Renal pelvis (tissue), 4 donors: Measurements from ENCODE around the gene PSMD2. TPM values are rescaled to one million over a fixed set of nuclear protein-coding genes. Genes with fewer than 3 reads are reported as not detected.

Experiments
- DNase-seq: peaks from one replicate; pipeline ENCODE4 v3.0.0-alpha.2; 2013
- polyA plus RNA-seq, 3 donors: library from polyadenylated mRNA; unstranded; fragments of 120-200 nt; gene quantifications; one replicate each; pipeline ENCODE4 v1.2.1, GENCODE V29; 2013; ENCODE audit not compliant: insufficient read length in 3 of 3

PSMD2 gene
- polyA plus RNA-seq, 3 donors: 214 to 250 (median 245) TPM

- DNase-seq: no peak
These were observed 26.8 kb upstream of the PSMD2 start for GRCh38 chr3:184272269-184272668.

GRCh38 chr3:184275381-184275701 is 23.7 kb upstream of the PSMD2 start:
- no peak for DNase-seq

DNA sequence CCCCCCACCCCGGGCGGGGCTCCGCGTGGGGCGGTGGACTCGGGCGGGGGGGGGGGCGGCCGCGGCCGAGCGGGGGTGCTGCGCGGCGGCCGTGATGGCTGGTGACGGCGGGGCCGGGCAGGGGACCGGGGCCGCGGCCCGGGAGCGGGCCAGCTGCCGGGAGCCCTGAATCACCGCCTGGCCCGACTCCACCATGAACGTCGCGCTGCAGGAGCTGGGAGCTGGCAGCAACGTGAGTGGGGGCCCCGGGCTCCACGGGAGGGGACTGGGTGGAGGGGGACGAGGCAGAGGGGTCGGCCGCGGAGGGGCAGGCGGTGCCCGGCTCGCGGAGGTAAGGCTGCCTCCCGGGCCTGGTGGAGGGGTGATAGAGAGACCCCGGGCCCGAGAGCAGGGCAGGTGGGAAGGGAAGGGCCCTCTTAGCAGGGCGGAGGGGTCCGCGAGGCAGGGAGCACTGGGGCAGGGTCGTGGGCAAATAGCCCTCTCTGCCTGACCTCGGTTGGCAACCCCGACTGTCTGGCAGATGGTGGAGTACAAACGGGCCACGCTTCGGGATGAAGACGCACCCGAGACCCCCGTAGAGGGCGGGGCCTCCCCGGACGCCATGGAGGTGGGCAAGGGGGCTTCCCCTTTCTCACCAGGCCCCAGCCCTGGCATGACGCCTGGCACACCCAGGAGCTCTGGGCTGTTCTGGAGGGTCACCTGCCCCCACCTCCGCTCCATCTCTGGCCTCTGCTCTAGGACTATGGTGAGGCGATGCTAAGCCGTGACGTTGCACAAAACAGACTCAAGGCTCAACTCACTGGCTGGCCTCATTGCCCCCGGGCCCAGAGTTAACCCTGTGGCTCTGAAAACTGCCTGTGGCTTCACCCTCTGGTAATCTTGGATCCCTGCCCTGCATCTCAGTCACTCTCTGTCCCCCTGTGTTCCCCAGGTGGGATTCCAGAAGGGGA is 22.8 kb upstream of the PSMD2 start, which contains the start of gene ECE2:
TSS of gene ECE2 (plus strand) at position 62 of the 950 bp plus-strand sequence. CDS start at position 194, 132 bp downstream.
- DNase-seq: no peak

DNA sequence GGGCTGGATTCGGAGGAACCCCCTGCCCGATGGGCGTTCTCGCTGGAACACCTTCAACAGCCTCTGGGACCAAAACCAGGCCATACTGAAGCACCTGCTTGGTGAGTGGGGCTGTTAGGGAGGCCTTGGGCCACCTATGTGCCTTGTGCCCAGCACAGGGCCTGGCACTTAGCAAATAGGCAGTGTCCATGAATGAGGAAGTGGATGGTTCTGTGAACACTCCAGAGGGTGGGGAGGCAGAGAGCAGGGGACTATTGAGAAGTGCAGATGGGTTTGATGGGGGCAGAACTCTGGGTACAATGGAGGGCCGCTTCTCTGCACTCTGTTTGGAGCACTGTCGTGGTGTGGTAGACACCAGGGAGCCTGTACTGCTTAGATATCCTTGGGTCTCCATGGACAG is 21.7 kb upstream of the PSMD2 start:
- DNase-seq: no peak

GRCh38 chr3:184282941-184283340 is 16.1 kb upstream of the PSMD2 start:
- no peak for DNase-seq

DNA sequence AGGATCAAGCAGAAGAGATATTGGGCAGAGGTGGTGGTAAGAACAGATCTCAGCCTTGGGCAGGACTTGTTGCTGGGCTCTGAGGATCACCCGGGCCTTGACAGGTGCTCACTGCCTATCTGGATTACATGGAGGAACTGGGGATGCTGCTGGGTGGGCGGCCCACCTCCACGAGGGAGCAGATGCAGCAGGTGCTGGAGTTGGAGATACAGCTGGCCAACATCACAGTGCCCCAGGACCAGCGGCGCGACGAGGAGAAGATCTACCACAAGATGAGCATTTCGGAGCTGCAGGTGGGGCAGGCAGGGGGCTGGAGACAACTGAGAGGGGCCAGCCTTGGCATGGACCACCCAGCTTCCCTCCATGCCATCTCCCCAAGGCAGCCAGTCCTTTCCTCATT is 15.4 kb upstream of the PSMD2 start:
- no peak for DNase-seq

GRCh38 chr3:184284696-184285095 is 14.3 kb upstream of the PSMD2 start:
- DNase-seq: peak; percentile 57

GRCh38 chr3:184289426-184289938 is 9.6 kb upstream of the PSMD2 start:
- no peak for DNase-seq

DNA sequence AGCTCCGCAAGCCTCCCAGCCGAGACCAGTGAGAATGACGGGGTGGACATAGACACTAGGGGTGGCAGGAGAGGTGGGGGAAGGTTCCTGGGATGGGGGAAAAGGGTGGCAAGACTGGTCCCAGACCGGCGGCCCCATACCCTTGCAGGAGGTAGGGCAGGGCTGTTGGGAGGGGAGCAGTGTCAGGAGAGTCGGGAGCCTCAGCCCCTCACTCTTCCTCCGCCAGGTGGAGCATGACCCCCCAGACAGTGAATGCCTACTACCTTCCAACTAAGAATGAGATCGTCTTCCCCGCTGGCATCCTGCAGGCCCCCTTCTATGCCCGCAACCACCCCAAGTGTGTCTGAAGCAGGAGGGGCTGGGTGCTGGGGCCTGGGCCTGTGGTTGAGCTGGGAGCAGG is 8.7 kb upstream of the PSMD2 start:
- DNase-seq: no peak

GRCh38 chr3:184291044-184291737 is 7.8 kb upstream of the PSMD2 start:
- no peak for DNase-seq

DNA sequence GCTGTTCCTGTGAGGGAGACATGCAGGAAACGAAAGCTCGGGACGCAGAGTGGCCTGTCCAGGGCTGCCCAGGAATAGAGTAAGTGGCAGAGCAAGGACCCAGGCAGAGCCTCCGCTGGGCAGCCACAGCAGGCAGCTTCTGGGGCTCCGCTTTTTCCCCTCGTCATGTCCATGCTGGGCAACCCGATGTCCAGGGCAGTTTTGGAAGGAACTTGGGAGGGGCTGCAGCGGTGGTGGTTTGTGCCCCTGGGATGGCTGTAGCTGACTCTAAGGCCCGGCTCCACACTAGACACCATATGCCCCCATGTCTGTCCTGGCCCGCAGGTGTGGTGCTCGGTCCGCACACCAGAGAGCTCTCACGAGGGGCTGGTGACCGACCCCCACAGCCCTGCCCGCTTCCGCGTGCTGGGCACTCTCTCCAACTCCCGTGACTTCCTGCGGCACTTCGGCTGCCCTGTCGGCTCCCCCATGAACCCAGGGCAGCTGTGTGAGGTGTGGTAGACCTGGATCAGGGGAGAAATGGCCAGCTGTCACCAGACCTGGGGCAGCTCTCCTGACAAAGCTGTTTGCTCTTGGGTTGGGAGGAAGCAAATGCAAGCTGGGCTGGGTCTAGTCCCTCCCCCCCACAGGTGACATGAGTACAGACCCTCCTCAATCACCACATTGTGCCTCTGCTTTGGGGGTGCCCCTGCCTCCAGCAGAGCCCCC is 7.1 kb upstream of the PSMD2 start:
- no peak for DNase-seq

GRCh38 chr3:184295771-184296170 is 3.3 kb upstream of the PSMD2 start:
- DNase-seq: no peak

- DNase-seq: no peak
These were observed 2.4 kb upstream of the PSMD2 start for GRCh38 chr3:184296616-184297015.

- DNase-seq: no peak
These were observed 692 bp downstream of the PSMD2 start for GRCh38 chr3:184299488-184300377.

DNA sequence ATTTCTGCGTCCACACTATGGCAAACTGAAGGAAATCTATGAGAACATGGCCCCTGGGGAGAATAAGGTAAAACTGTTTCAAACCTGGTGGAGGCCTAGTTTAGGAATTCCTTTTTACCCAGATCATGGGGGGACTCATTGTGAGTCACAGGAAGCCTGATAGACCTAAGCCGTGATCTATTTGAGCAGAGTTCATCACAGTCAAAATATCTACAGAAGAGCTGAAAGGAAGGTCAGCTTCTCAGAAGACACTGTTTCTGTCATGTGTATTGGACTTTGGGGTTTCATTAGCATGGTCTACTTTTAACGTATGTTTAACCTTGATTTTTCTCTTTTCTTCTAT is 1.3 kb downstream of the PSMD2 start:
- DNase-seq: no peak

DNA sequence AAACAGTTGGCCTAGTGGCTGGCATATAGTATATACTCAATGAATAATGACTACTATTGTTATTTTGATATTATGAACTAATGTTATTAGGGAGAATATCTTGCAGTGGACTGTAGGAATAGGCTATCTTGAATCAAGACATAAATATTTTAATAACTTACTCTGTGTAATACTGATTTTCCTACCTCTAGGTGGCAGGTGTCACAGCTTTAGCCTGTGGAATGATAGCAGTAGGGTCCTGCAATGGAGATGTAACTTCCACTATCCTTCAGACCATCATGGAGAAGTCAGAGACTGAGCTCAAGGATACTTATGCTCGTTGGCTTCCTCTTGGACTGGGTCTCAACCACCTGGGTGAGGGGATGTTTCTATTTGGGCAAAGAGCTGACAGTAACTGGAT is 6.5 kb downstream of the PSMD2 start:
- no peak for DNase-seq

GRCh38 chr3:184306341-184306972 is 7.4 kb downstream of the PSMD2 start:
- no peak for DNase-seq

- no peak for DNase-seq
These were observed 8.9 kb downstream of the PSMD2 start for GRCh38 chr3:184307915-184308314.

GRCh38 chr3:184308744-184309143 is 9.7 kb downstream of the PSMD2 start:
- DNase-seq: no peak

GRCh38 chr3:184311633-184312032 is 12.6 kb downstream of the PSMD2 start:
- no peak for DNase-seq

DNA sequence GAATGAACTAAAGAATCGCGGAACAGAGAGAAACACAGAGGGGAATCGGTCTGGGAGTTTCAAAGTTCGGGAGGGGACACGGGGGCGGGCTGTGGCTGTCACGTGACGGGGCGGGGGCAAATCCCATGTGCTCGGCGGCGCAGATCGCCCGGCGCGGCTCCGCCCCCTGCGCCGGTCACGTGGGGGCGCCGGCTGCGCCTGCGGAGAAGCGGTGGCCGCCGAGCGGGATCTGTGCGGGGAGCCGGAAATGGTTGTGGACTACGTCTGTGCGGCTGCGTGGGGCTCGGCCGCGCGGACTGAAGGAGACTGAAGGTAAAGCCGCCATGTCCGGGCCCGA is 15.3 kb downstream of the PSMD2 start, which contains the start of gene EIF4G1:
TSS of gene EIF4G1 (plus strand) at position 244 of the 337 bp plus-strand sequence. CDS start 1,191 bp downstream, outside the sequence.
- DNase-seq: peak; percentile 91
